HT1080 (cell line): ENCODE results near the gene GAD2. TPM values are rescaled to one million over a fixed set of nuclear protein-coding genes. Genes with fewer than 3 reads are reported as not detected.

Source experiments
- DNase-seq: peaks from one replicate; pipeline ENCODE4 v3.0.0-alpha.2; 2015; ENCODE audit warnings: low read depth
- polyA plus RNA-seq, 2 experiments: library from polyadenylated mRNA; depleted of rRNA; stranded (reverse); fragments of >200 nt; gene quantifications; 2 replicates each; pipeline ENCODE4 v1.2.3, GENCODE V29; 2015
- total RNA-seq: library from RNA; depleted of rRNA; stranded (reverse); fragments of >200 nt; shearing (Covaris generic); gene quantifications from 2 replicates; pipeline ENCODE4 v1.2.3, GENCODE V29; 2014; rRNA removed

The GAD2 gene
- not detected in 2 replicates for total RNA-seq
- polyA plus RNA-seq (2015; cell fraction: cytosol; rRNA removed): not detected in 2 replicates
- not detected in 2 replicates for polyA plus RNA-seq (2015; cell fraction: nucleus; rRNA removed)

GRCh38 chr10:26216585-26217395 is at the start of gene GAD2:
Gene GAD2 (plus strand): TSS chr10:26216774. CDS start chr10:26216810, 36 bp downstream.
- DNase-seq: no peak

GRCh38 chr10:26169466-26169865 is 47.1 kb upstream of the GAD2 start:
- no peak for DNase-seq

GRCh38 chr10:26172131-26172530 is 44.4 kb upstream of the GAD2 start:
- peak; percentile 4 for DNase-seq

GRCh38 chr10:26173837-26174236 is 42.7 kb upstream of the GAD2 start:
- no peak for DNase-seq

GRCh38 chr10:26177341-26177740 is 39.2 kb upstream of the GAD2 start:
- DNase-seq: no peak

- DNase-seq: no peak
Observed at GRCh38 chr10:26194275-26194674, 22.3 kb upstream of the GAD2 start.

- no peak for DNase-seq
Observed at GRCh38 chr10:26197248-26197647, 19.3 kb upstream of the GAD2 start.

- no peak for DNase-seq
Observed at GRCh38 chr10:26198119-26198518, 18.5 kb upstream of the GAD2 start.

- peak; percentile 60 for DNase-seq
Observed at GRCh38 chr10:26199841-26200240, 16.7 kb upstream of the GAD2 start.

GRCh38 chr10:26205223-26205622 is 11.4 kb upstream of the GAD2 start:
- DNase-seq: no peak

- no peak for DNase-seq
Observed at GRCh38 chr10:26211781-26212444, 4.7 kb upstream of the GAD2 start.

- no peak for DNase-seq
Observed at GRCh38 chr10:26212511-26212910, 4.1 kb upstream of the GAD2 start.

- DNase-seq: no peak
Observed at GRCh38 chr10:26213157-26213800, 3.3 kb upstream of the GAD2 start.

- no peak for DNase-seq
Observed at GRCh38 chr10:26214004-26214403, 2.6 kb upstream of the GAD2 start.

- DNase-seq: no peak
Observed at GRCh38 chr10:26214551-26215395, 1.8 kb upstream of the GAD2 start.

- no peak for DNase-seq
Observed at GRCh38 chr10:26215396-26215934, 1.1 kb upstream of the GAD2 start.

- no peak for DNase-seq
Observed at GRCh38 chr10:26215935-26216584, 514 bp upstream of the GAD2 start.

GRCh38 chr10:26217396-26218086 is 967 bp downstream of the GAD2 start:
- DNase-seq: no peak

GRCh38 chr10:26219676-26220075 is 3.1 kb downstream of the GAD2 start:
- DNase-seq: no peak

GRCh38 chr10:26220901-26221300 is 4.3 kb downstream of the GAD2 start:
- DNase-seq: no peak
